ENCODE results near the gene SLC6A11. TPM values are rescaled to one million over a fixed set of nuclear protein-coding genes. Genes with fewer than 3 reads are reported as not detected.

The SLC6A11 gene
- polyA plus RNA-seq, 1 donor (not counting 4 experiments of a cell fraction or from before 2014, with no cell fraction given), result 9.8 TPM

- dilution Hi-C loops (cut with MboI; ENCODE audit: extremely low pct_ligation_motif_present, low sequenced_read_pairs), result no loop called here
- no peaks in the 10 kb centered on the region for H3K79me2 ChIP-seq (ENCODE audit: control insufficient read depth, insufficient read depth, low read length)
- DNase-seq (ENCODE audit: low read depth, low spot score), result no peak
- peaks cover 3% of the 10 kb centered on the region for H3K4me1 ChIP-seq (ENCODE audit: control insufficient read depth, extremely low read depth, insufficient read depth, low read length)
- no peak overlapping the region for H3K4me2 ChIP-seq (ENCODE audit: control insufficient read depth, extremely low read depth, insufficient read depth, low read depth, low read length)
- H3K27me3 ChIP-seq (ENCODE audit: control insufficient read depth, extremely low read depth, insufficient read depth, low read length), result no peaks in the 10 kb centered on the region
- TF ChIP-seq EZH2 (IDR thresholded peaks at IDR 0.05; ENCODE audit: low read length) (no peak), CTCF (optimal IDR thresholded peaks at IDR 0.05 in 1 of 3, IDR thresholded peaks at IDR 0.05 in 1 of 3, conservative IDR thresholded peaks at IDR 0.05 in 1 of 3; ENCODE audit: extremely low read depth in 1 of 3, insufficient read depth in 2 of 3, low read length in 3 of 3) (no peak)
- H3K9me3 ChIP-seq (ENCODE audit: control insufficient read depth, low read depth, low read length), result no peaks in the 10 kb centered on the region
- H2AFZ ChIP-seq (ENCODE audit: control insufficient read depth, low read length), result no peak overlapping the region
- H3K4me3 ChIP-seq (ENCODE audit: control insufficient read depth in 2 of 3, extremely low read depth in 1 of 3, insufficient read depth in 2 of 3, low read depth in 1 of 3, low read length in 3 of 3), result no peak overlapping the region
- no peaks in the 10 kb centered on the region for H3K36me3 ChIP-seq (ENCODE audit: control insufficient read depth in 2 of 2, extremely low read depth in 1 of 2, insufficient read depth in 2 of 2, low read length in 2 of 2)
- FAIRE-seq, result no peak
- H4K20me1 ChIP-seq (ENCODE audit: control insufficient read depth, extremely low read depth, insufficient read depth, low read length), result no peaks in the 10 kb centered on the region
- no peak overlapping the region for H3K27ac ChIP-seq (ENCODE audit: control insufficient read depth, insufficient read depth, low read length)
- no peaks in the 10 kb centered on the region for H3K9me1 ChIP-seq (ENCODE audit: control insufficient read depth, extremely low read depth, insufficient read depth, low read length)
- no peak overlapping the region for H3K9ac ChIP-seq (ENCODE audit: control insufficient read depth, extremely low read depth, insufficient read depth, low read length)
Observed at GRCh38 chr3:10870296-10870695, 54.3 kb downstream of the SLC6A11 start.

- dilution Hi-C loops (cut with MboI; ENCODE audit: extremely low pct_ligation_motif_present, low sequenced_read_pairs), result no loop called here
Observed at GRCh38 chr3:10873415-10873814, 57.4 kb downstream of the SLC6A11 start.

More at GRCh38 chr3:10873415-10873814, 57.4 kb downstream of the SLC6A11 start:
- Histone ChIP-seq H3K36me3 (ENCODE audit: control insufficient read depth in 2 of 2, extremely low read depth in 1 of 2, insufficient read depth in 2 of 2, low read length in 2 of 2) (peaks cover 0 to 2% of the 10 kb centered on the region in 2 experiments), H4K20me1 (ENCODE audit: control insufficient read depth, extremely low read depth, insufficient read depth, low read length) (no peaks in the 10 kb centered on the region), H3K9ac (ENCODE audit: control insufficient read depth, extremely low read depth, insufficient read depth, low read length) (no peak overlapping the region), H3K9me1 (ENCODE audit: control insufficient read depth, extremely low read depth, insufficient read depth, low read length) (no peaks in the 10 kb centered on the region), H3K27me3 (ENCODE audit: control insufficient read depth, extremely low read depth, insufficient read depth, low read length) (no peaks in the 10 kb centered on the region), H3K4me3 (ENCODE audit: control insufficient read depth in 2 of 3, extremely low read depth in 1 of 3, insufficient read depth in 2 of 3, low read depth in 1 of 3, low read length in 3 of 3) (no peak overlapping the region), H3K9me3 (ENCODE audit: control insufficient read depth, low read depth, low read length) (no peaks in the 10 kb centered on the region), H3K27ac (ENCODE audit: control insufficient read depth, insufficient read depth, low read length) (no peak overlapping the region), H3K79me2 (ENCODE audit: control insufficient read depth, insufficient read depth, low read length) (no peaks in the 10 kb centered on the region), H2AFZ (ENCODE audit: control insufficient read depth, low read length) (no peak overlapping the region), H3K4me2 (ENCODE audit: control insufficient read depth, extremely low read depth, insufficient read depth, low read depth, low read length) (no peak overlapping the region), H3K4me1 (ENCODE audit: control insufficient read depth, extremely low read depth, insufficient read depth, low read length) (peaks cover 3% of the 10 kb centered on the region)
- no peak for TF ChIP-seq CTCF (optimal IDR thresholded peaks at IDR 0.05 in 1 of 3, IDR thresholded peaks at IDR 0.05 in 1 of 3, conservative IDR thresholded peaks at IDR 0.05 in 1 of 3; ENCODE audit: extremely low read depth in 1 of 3, insufficient read depth in 2 of 3, low read length in 3 of 3)
- no peak for TF ChIP-seq EZH2 (IDR thresholded peaks at IDR 0.05; ENCODE audit: low read length)
- DNase-seq (ENCODE audit: low read depth, low spot score) (no peak), FAIRE-seq (no peak)
